SK-N-SH treated with all-trans-retinoic acid at 6 μM for 48 hours (cell line): ENCODE results near the gene ZNF552.
"Not testable (repeated sequence)": the region's sequence is repeated elsewhere in the genome, so short reads cannot be mapped to it uniquely, and the experiment has no call there.

Source experiments
- CSDC2 ChIP-seq: fragments of 250-450 bp; sonication (Bioruptor Pico); IDR thresholded peaks from 2 replicates; pipeline ENCODE4 v1.5.0; 2020; ENCODE audit warnings: mild to moderate bottlenecking, moderate library complexity
- OSR1 ChIP-seq: fragments of 250-450 bp; sonication (Bioruptor Pico); IDR thresholded peaks from 2 replicates; pipeline ENCODE4 v1.8.0; 2022; ENCODE audit warnings: moderate library complexity, mild to moderate bottlenecking, inconsistent platforms
- TOX ChIP-seq: fragments of 250-450 bp; sonication (Bioruptor Pico); IDR thresholded peaks from 2 replicates; pipeline ENCODE4 v1.8.0; 2021; ENCODE audit warnings: mild to moderate bottlenecking, moderate library complexity, borderline replicate concordance
- ZFP3 ChIP-seq: fragments of 250-450 bp; sonication (Bioruptor Pico); IDR thresholded peaks from 2 replicates; pipeline ENCODE4 v1.5.0; 2020; ENCODE audit warnings: mild to moderate bottlenecking, moderate library complexity
- ZFP30 ChIP-seq: fragments of 450-650 bp; formaldehyde crosslinking; IDR thresholded peaks from 2 replicates; pipeline ENCODE4 v1.5.0; 2022; ENCODE audit warnings: mild to moderate bottlenecking, moderate library complexity
- TF ChIP-seq, protein P1 (sequence below): fragments of 250-450 bp; sonication (Bioruptor Pico); IDR thresholded peaks from 2 replicates; pipeline ENCODE4 v1.5.1; 2020; ENCODE audit warnings: low read depth, mild to moderate bottlenecking, moderate library complexity
- TF ChIP-seq, protein P2 (sequence below): fragments of 250-450 bp; sonication (Bioruptor Pico); IDR thresholded peaks from 2 replicates; pipeline ENCODE4 v1.8.0; 2020; ENCODE audit warnings: mild to moderate bottlenecking, moderate library complexity, borderline replicate concordance
- TF ChIP-seq, protein P3 (sequence below): fragments of 250-450 bp; sonication (Bioruptor Pico); IDR thresholded peaks from 2 replicates; pipeline ENCODE4 v1.8.0; 2021; ENCODE audit warnings: low read depth, mild to moderate bottlenecking, moderate library complexity, borderline replicate concordance

DNA sequence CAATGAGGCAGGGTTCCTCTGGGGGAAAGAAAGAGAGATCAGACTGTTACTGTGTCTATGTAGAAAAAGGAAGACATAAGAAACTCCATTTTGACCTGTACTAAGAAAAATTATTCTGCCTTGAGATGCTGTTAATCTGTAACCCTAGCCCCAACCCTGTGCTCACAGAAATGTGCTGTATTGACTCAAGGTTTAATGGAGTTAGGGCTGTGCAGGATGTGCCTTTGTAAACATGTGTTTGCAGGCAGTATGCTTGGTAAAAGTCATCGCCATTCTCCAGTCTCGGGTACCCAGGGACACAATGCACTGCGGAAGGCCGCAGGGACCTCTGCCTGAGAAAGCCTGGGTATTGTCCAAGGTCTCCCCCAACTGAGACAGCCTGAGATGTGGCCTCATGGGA, 8.9 kb upstream of the ZNF552 start:
- TF ChIP-seq ZFP3 (CRISPR knock-in tag); ZFP30 (CRISPR knock-in tag); TOX (CRISPR knock-in tag); CSDC2; OSR1 (CRISPR knock-in tag): not testable (repeated sequence)
- TF ChIP-seq, protein P1, sequence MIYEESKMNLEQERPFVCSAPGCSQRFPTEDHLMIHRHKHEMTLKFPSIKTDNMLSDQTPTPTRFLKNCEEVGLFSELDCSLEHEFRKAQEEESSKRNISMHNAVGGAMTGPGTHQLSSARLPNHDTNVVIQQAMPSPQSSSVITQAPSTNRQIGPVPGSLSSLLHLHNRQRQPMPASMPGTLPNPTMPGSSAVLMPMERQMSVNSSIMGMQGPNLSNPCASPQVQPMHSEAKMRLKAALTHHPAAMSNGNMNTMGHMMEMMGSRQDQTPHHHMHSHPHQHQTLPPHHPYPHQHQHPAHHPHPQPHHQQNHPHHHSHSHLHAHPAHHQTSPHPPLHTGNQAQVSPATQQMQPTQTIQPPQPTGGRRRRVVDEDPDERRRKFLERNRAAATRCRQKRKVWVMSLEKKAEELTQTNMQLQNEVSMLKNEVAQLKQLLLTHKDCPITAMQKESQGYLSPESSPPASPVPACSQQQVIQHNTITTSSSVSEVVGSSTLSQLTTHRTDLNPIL (CRISPR knock-in tag) = not testable (repeated sequence)
- TF ChIP-seq, protein P2, sequence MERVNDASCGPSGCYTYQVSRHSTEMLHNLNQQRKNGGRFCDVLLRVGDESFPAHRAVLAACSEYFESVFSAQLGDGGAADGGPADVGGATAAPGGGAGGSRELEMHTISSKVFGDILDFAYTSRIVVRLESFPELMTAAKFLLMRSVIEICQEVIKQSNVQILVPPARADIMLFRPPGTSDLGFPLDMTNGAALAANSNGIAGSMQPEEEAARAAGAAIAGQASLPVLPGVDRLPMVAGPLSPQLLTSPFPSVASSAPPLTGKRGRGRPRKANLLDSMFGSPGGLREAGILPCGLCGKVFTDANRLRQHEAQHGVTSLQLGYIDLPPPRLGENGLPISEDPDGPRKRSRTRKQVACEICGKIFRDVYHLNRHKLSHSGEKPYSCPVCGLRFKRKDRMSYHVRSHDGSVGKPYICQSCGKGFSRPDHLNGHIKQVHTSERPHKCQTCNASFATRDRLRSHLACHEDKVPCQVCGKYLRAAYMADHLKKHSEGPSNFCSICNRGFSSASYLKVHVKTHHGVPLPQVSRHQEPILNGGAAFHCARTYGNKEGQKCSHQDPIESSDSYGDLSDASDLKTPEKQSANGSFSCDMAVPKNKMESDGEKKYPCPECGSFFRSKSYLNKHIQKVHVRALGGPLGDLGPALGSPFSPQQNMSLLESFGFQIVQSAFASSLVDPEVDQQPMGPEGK (CRISPR knock-in tag) = not testable (repeated sequence)
- TF ChIP-seq, protein P3, sequence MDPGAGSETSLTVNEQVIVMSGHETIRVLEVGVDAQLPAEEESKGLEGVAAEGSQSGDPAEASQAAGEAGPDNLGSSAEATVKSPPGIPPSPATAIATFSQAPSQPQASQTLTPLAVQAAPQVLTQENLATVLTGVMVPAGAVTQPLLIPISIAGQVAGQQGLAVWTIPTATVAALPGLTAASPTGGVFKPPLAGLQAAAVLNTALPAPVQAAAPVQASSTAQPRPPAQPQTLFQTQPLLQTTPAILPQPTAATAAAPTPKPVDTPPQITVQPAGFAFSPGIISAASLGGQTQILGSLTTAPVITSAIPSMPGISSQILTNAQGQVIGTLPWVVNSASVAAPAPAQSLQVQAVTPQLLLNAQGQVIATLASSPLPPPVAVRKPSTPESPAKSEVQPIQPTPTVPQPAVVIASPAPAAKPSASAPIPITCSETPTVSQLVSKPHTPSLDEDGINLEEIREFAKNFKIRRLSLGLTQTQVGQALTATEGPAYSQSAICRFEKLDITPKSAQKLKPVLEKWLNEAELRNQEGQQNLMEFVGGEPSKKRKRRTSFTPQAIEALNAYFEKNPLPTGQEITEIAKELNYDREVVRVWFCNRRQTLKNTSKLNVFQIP (CRISPR knock-in tag) = not testable (repeated sequence)
